HK-2 (cell line): ENCODE data around the gene UCHL5.
"Not testable (repeated sequence)": the region's sequence is repeated elsewhere in the genome, so short reads cannot be mapped to it uniquely, and the experiment has no call there.

Source experiments
- DNase-seq: peaks from one replicate; pipeline ENCODE4 v3.0.0-alpha.2; 2018; ENCODE audit not compliant: unreplicated experiment

The UCHL5 gene

GRCh38 chr1:193065954-193066353, 6.8 kb upstream of the UCHL5 start:
- no peak for DNase-seq

- no peak for DNase-seq
Observed at GRCh38 chr1:193062698-193063463, 3.7 kb upstream of the UCHL5 start.

GRCh38 chr1:193060938-193061337, 1.8 kb upstream of the UCHL5 start:
- no peak for DNase-seq

GRCh38 chr1:193060406-193060805, 1.2 kb upstream of the UCHL5 start:
- DNase-seq: no peak

GRCh38 chr1:193060115-193060403, 899 bp upstream of the UCHL5 start:
- no peak for DNase-seq

- DNase-seq: peak; percentile 60
Observed at GRCh38 chr1:193058529-193059281, 455 bp downstream of the UCHL5 start.

GRCh38 chr1:193054169-193054675, 4.9 kb downstream of the UCHL5 start:
- no peak for DNase-seq

- DNase-seq: not testable (repeated sequence)
Observed at GRCh38 chr1:193048913-193049312, 10.2 kb downstream of the UCHL5 start.

GRCh38 chr1:193042766-193043691, 16.1 kb downstream of the UCHL5 start:
- DNase-seq: no peak

GRCh38 chr1:193040011-193040410, 19.1 kb downstream of the UCHL5 start:
- no peak for DNase-seq

GRCh38 chr1:193036337-193037047, 22.7 kb downstream of the UCHL5 start:
- DNase-seq: no peak

GRCh38 chr1:193033610-193034009, 25.6 kb downstream of the UCHL5 start:
- no peak for DNase-seq

GRCh38 chr1:193032643-193033427, 26.3 kb downstream of the UCHL5 start:
- DNase-seq: not testable (repeated sequence)

- DNase-seq: no peak
Observed at GRCh38 chr1:193031431-193031830, 27.7 kb downstream of the UCHL5 start.

- no peak for DNase-seq
Observed at GRCh38 chr1:193030280-193030679, 28.9 kb downstream of the UCHL5 start.

- no peak for DNase-seq
Observed at GRCh38 chr1:193025218-193025617, 33.9 kb downstream of the UCHL5 start.

- DNase-seq: no peak
Observed at GRCh38 chr1:193019442-193020026, 39.6 kb downstream of the UCHL5 start.

GRCh38 chr1:193016788-193017187, 42.4 kb downstream of the UCHL5 start:
- no peak for DNase-seq

GRCh38 chr1:193014400-193014799, 44.8 kb downstream of the UCHL5 start:
- DNase-seq: no peak

- no peak for DNase-seq
Observed at GRCh38 chr1:193013707-193014106, 45.5 kb downstream of the UCHL5 start.
